Fibroblast of the aortic adventitia (primary cell): Measurements from ENCODE around the gene ADCY1. TPM values are rescaled to one million over a fixed set of nuclear protein-coding genes. Genes with fewer than 3 reads are reported as not detected.
A peak's percentile ranks its signal among the peaks of the same experiment; 100 is the strongest.

Source experiments
- DNase-seq: peaks from one replicate; pipeline ENCODE4 v3.0.0-alpha.2; 2010; ENCODE audit warnings: low read depth
- H3K4me3 ChIP-seq: 2 replicates; pipeline ENCODE4 v1.5.1; 2011; ENCODE audit warnings: low read depth, mild to moderate bottlenecking, control low read depth, low read length, moderate library complexity
- CTCF ChIP-seq: IDR thresholded peaks from 2 replicates; pipeline ENCODE4 v1.5.1; 2011; ENCODE audit warnings: mild to moderate bottlenecking, low read length, control low read depth, inconsistent platforms; ENCODE audit not compliant: insufficient read depth
- total RNA-seq: library from RNA; depleted of rRNA; stranded (reverse); fragments of >200 nt; gene quantifications from 2 replicates; pipeline ENCODE4 v1.2.3, GENCODE V29; 2012; ENCODE audit warnings: low replicate concordance

Gene ADCY1
- total RNA-seq, 1 donor, result 0.72 TPM

GRCh38 chr7:45686441-45687184 is 112.4 kb downstream of the ADCY1 start:
- no peak for DNase-seq
- TF ChIP-seq CTCF, result no peak

GRCh38 chr7:45687185-45687560 is 113.0 kb downstream of the ADCY1 start:
- no peak overlapping the region for H3K4me3 ChIP-seq
- DNase-seq, result no peak

More at GRCh38 chr7:45686441-45687184, 112.4 kb downstream of the ADCY1 start:
- no peak overlapping the region for H3K4me3 ChIP-seq

GRCh38 chr7:45687721-45688120 is 113.6 kb downstream of the ADCY1 start:
- no peak overlapping the region for H3K4me3 ChIP-seq
- no peak for TF ChIP-seq CTCF

More at GRCh38 chr7:45687185-45687560, 113.0 kb downstream of the ADCY1 start:
- TF ChIP-seq CTCF, result no peak

GRCh38 chr7:45688382-45688781 is 114.2 kb downstream of the ADCY1 start:
- DNase-seq, result no peak
- no peak for TF ChIP-seq CTCF
- no peak overlapping the region for H3K4me3 ChIP-seq

More at GRCh38 chr7:45687721-45688120, 113.6 kb downstream of the ADCY1 start:
- DNase-seq, result no peak

- DNase-seq, result peak; percentile 58
- TF ChIP-seq CTCF, result no peak
- H3K4me3 ChIP-seq, result no peak overlapping the region
Observed at GRCh38 chr7:45689011-45689796, 115.0 kb downstream of the ADCY1 start.

GRCh38 chr7:45689797-45690761 is 115.9 kb downstream of the ADCY1 start:
- DNase-seq, result no peak
- TF ChIP-seq CTCF, result no peak
- H3K4me3 ChIP-seq, result no peak overlapping the region
